K562 (cell line): ENCODE data around the gene IFT27. TPM values are rescaled to one million over a fixed set of nuclear protein-coding genes. Genes with fewer than 3 reads are reported as not detected.

Experiments used
- ATAC-seq: fragments of 200-7000 bp; cut with Tn5 transposase; 3 replicates; pipeline ENCODE4 v1.9.1; 2020; ENCODE audit warnings: moderate library complexity
- BruUV-seq: library from RNA; stranded (reverse); fragments of 400-500 nt; replicated peaks from 2 replicates; lab custom pipeline; 2021; lab: Mats Ljungman, UMichigan
- CTCF ChIA-PET: fragments of 300-600 bp; formaldehyde crosslinking; extraction: SDS; loops from one replicate; lab custom pipeline; 2021; ENCODE audit warnings: low intra/inter-chr PET ratio; lab: Yijun Ruan, JAX
- POLR2A ChIA-PET: fragments of 300-600, 350-650 bp; sonication (Branson Sonifier 250); formaldehyde crosslinking; extraction: SDS; loops from one replicate; lab custom pipeline; 2021; ENCODE audit warnings: antibody characterized with exemption, inconsistent platforms; lab: Yijun Ruan, JAX
- DNase-seq, 4 experiments: peaks; one replicate each; pipeline versions ENCODE4 v3.0.0 to v3.0.0-alpha.2; 2011 to 2018; ENCODE audit warnings: low spot score in 3 of 4, mixed read lengths in 3 of 4; ENCODE audit errors: extremely low read depth in 1 of 4
- FAIRE-seq: peaks from 2 replicates; lab custom pipeline; 2011; peaks lifted over from hg19 to GRCh38; lab: Jason Lieb, UNC
- H2AFZ ChIP-seq: 2 replicates; pipeline ENCODE4 v1.6.0; 2011; ENCODE audit warnings: low read depth, low read length, control low read depth, inconsistent platforms
- H3K27ac ChIP-seq: fragments of 200-600 bp; 3 replicates; pipeline ENCODE4 v1.8.0; 2011; ENCODE audit warnings: low read depth, mild to moderate bottlenecking, control low read depth, inconsistent platforms, low read length, moderate library complexity, mixed read lengths; ENCODE audit errors: extremely low read depth
- H3K27me3 ChIP-seq, 2 experiments: fragments of 300-600 bp in 1 of 2; 2 replicates in 1 of 2; 3 replicates in 1 of 2; pipeline versions ENCODE4 v1.6.0 to v1.8.0; 2011; ENCODE audit warnings: inconsistent platforms in 2 of 2, low read length in 2 of 2, mild to moderate bottlenecking in 1 of 2, mixed read lengths in 1 of 2, moderate library complexity in 1 of 2; ENCODE audit not compliant: control insufficient read depth in 2 of 2, insufficient read depth in 2 of 2
- H3K36me3 ChIP-seq: fragments of 300-600 bp; 3 replicates; pipeline ENCODE4 v1.8.0; 2011; ENCODE audit warnings: mild to moderate bottlenecking, low read length, inconsistent platforms; ENCODE audit not compliant: control insufficient read depth, insufficient read depth
- H3K4me1 ChIP-seq, 2 experiments: fragments of 200-600 bp in 1 of 2; replicated peaks in 1 of 2; 2 replicates in 1 of 2; 3 replicates in 1 of 2; pipeline versions ENCODE4 v1.5.1 to v1.8.0; 2011; ENCODE audit warnings: inconsistent platforms in 2 of 2, low read length in 2 of 2, mild to moderate bottlenecking in 1 of 2, mixed read lengths in 1 of 2, moderate library complexity in 1 of 2; ENCODE audit not compliant: control insufficient read depth in 2 of 2, insufficient read depth in 2 of 2
- H3K4me2 ChIP-seq: 2 replicates; pipeline ENCODE4 v1.6.1; 2011; ENCODE audit warnings: low read length, control low read depth, inconsistent platforms, mixed read lengths; ENCODE audit not compliant: insufficient read depth
- H3K4me3 ChIP-seq: fragments of 200-600 bp; sonication (generic), shearing (Covaris generic); 2 replicates; pipeline ENCODE4 v1.5.1; 2016; ENCODE audit warnings: control low read depth, inconsistent platforms
- H3K79me2 ChIP-seq: fragments of 200-600 bp; 3 replicates; pipeline ENCODE4 v1.8.0; 2011; ENCODE audit warnings: low read length, inconsistent platforms; ENCODE audit not compliant: control insufficient read depth, insufficient read depth
- H3K9ac ChIP-seq, 2 experiments: 2 replicates each; pipeline versions ENCODE4 v1.6.0 to v1.6.1; 2011; ENCODE audit warnings: low read depth in 2 of 2, low read length in 2 of 2, control low read depth in 1 of 2, inconsistent platforms in 1 of 2, mild to moderate bottlenecking in 1 of 2, mixed read lengths in 1 of 2; ENCODE audit not compliant: insufficient read depth in 1 of 2
- H3K9me1 ChIP-seq: one replicate; pipeline ENCODE4 v1.6.0; 2011; ENCODE audit warnings: inconsistent platforms, mild to moderate bottlenecking, low read length, moderate library complexity; ENCODE audit not compliant: control insufficient read depth, insufficient read depth
- H3K9me3 ChIP-seq: replicated peaks from 2 replicates; pipeline ENCODE4 v1.5.1; 2011; ENCODE audit warnings: low read depth, low read length, inconsistent platforms; ENCODE audit not compliant: control insufficient read depth, insufficient read depth
- H4K20me1 ChIP-seq: replicated peaks from 2 replicates; pipeline ENCODE4 v1.6.1; 2011; ENCODE audit warnings: low read length, inconsistent platforms, mixed read lengths; ENCODE audit not compliant: control insufficient read depth, insufficient read depth
- BRCA1 ChIP-seq, 2 experiments: fragments of 450-650 bp in 1 of 2; sonication (generic) in 1 of 2; formaldehyde crosslinking in 1 of 2; IDR thresholded peaks; 2 replicates each; pipeline versions ENCODE4 v1.5.0 to v1.6.1; 2017 to 2020; ENCODE audit warnings: mild to moderate bottlenecking in 1 of 2, missing genetic modification reagents in 1 of 2
- CAMTA2 ChIP-seq: fragments of 250-450 bp; sonication (Bioruptor Pico); conservative IDR thresholded peaks from 2 replicates; pipeline ENCODE4 v1.5.1; 2022
- ETV6 ChIP-seq, 3 experiments: fragments of 150-350 bp in 1 of 3; sonication (generic) in 1 of 3; formaldehyde crosslinking in 1 of 3; IDR thresholded peaks; 2 replicates each; pipeline versions ENCODE4 v1.6.1 to v1.8.0; 2014 to 2022; ENCODE audit warnings: borderline replicate concordance in 2 of 3, low read depth in 2 of 3, antibody characterized with exemption in 1 of 3, low read length in 1 of 3, mild to moderate bottlenecking in 1 of 3, missing genetic modification reagents in 1 of 3
- MIER1 ChIP-seq: fragments of 450-650 bp; IDR thresholded peaks from 2 replicates; pipeline ENCODE4 v1.6.1; 2016; ENCODE audit warnings: antibody characterized with exemption, mild to moderate bottlenecking, low read depth
- NKRF ChIP-seq: fragments of 450-650 bp; IDR thresholded peaks from 2 replicates; pipeline ENCODE4 v1.6.1; 2016; ENCODE audit warnings: borderline replicate concordance
- NUFIP1 ChIP-seq: fragments of 450-650 bp; IDR thresholded peaks from 2 replicates; pipeline ENCODE4 v1.6.1; 2018; ENCODE audit not compliant: partially characterized antibody
- SAP30 ChIP-seq: fragments of 200-600 bp; sonication (generic); IDR thresholded peaks from 2 replicates; pipeline ENCODE4 v1.6.1; 2012; ENCODE audit warnings: borderline replicate concordance, low read depth, mild to moderate bottlenecking, moderate library complexity, low read length, control low read depth, inconsistent platforms; ENCODE audit not compliant: insufficient read depth, poor library complexity, severe bottlenecking
- TBL1XR1 ChIP-seq, 2 experiments: IDR thresholded peaks; 2 replicates each; pipeline ENCODE4 v1.6.1; 2012; ENCODE audit warnings: improper control_type of control experiment in 2 of 2, low read length in 2 of 2, mild to moderate bottlenecking in 1 of 2
- TEAD2 ChIP-seq: fragments of 450-650 bp; IDR thresholded peaks from 2 replicates; pipeline ENCODE4 v1.6.1; 2016; ENCODE audit warnings: missing genetic modification characterization, control low read depth, missing compliant biosample characterization
- ZKSCAN1 ChIP-seq: fragments of 150-350 bp; IDR thresholded peaks from 2 replicates; pipeline ENCODE4 v1.6.1; 2016; ENCODE audit warnings: low read depth, low read length
- ZNF3 ChIP-seq: fragments of 250-450 bp; sonication (Bioruptor Pico); IDR thresholded peaks from 2 replicates; pipeline ENCODE4 v1.5.0; 2021; ENCODE audit warnings: mild to moderate bottlenecking, moderate library complexity
- ZNF584 ChIP-seq: fragments of 200-800 bp; sonication (Bioruptor generic); IDR thresholded peaks from 2 replicates; pipeline ENCODE4 v1.6.1; 2016; ENCODE audit warnings: low read depth, mild to moderate bottlenecking, missing genetic modification characterization, missing compliant biosample characterization
- WGBS: fragments of 100-300 bp; shearing (Covaris generic); methylation state at CpG from one replicate; pipeline ENCODE4 v1.1.6; 2016; ENCODE audit warnings: low coverage, mixed read lengths; ENCODE audit not compliant: insufficient coverage; ENCODE audit errors: missing lambda C conversion rate; 5-methylcytosine and 5-hydroxymethylcytosine counted together
- in situ Hi-C: fragments of 300-500 bp; cut with MboI; formaldehyde crosslinking; loops from 4 replicates; pipeline ENCODE4 v1.15.0; 2018; ENCODE audit warnings: inconsistent platforms, mixed read lengths
- intact Hi-C: fragments of 100-400 bp; cut with micrococcal nuclease; formaldehyde crosslinking; loops from 2 replicates; pipeline ENCODE4 v1.14.2; 2022
- polyA plus RNA-seq, 8 experiments: library from polyadenylated mRNA; depleted of rRNA in 4 of 8; stranded (reverse) in 5 of 8; unstranded in 3 of 8; fragments of >200 nt; fragmentation: Nextera tagmentation in 2 of 8; fragmentation: Illumina TruSeq in 1 of 8; extraction: Ambion mirVana in 2 of 8; extraction: Trizol in 1 of 8; gene quantifications; 2 replicates each; pipeline versions ENCODE4 v1.2.1 to v1.2.3, GENCODE V29; 2011 to 2014; ENCODE audit warnings: inconsistent platforms in 1 of 8, missing spikeins in 1 of 8
- total RNA-seq, 7 experiments: library from RNA; depleted of rRNA in 6 of 7; stranded (reverse); fragments of >200 nt in 6 of 7; fragmentation: Illumina TruSeq in 2 of 7; extraction: Trizol in 2 of 7; gene quantifications; 2 replicates each; pipeline versions ENCODE4 v1.2.1 to v1.2.3, GENCODE V29; 2011 to 2021; ENCODE audit warnings: low replicate concordance in 1 of 7

The IFT27 gene
- total and polyA plus RNA-seq, 9 of the 15 experiments (the other 6 are each of a cell fraction or from before 2014, with no cell fraction given): 0.01 to 1.4 (median 0.14) TPM; not detected in 1

- H3K4me1 ChIP-seq: peaks cover 0 to 12% of the 10 kb centered on the region in 2 experiments; a peak in 2 of 5 replicates
- WGBS: 20% methylated on average over 4 of the region's 8 CpGs
- intact Hi-C loops (no loop called here), in situ Hi-C loops (no loop called here)
- no peak overlapping the region for H3K4me2 ChIP-seq
- H3K27ac ChIP-seq: no peak overlapping the region
- no peak overlapping the region for H2AFZ ChIP-seq
- H3K4me3 ChIP-seq: no peak overlapping the region
- no peak overlapping the region for H3K9ac ChIP-seq
- H3K36me3 ChIP-seq: no peaks in the 10 kb centered on the region
- DNase-seq: no peak
- no peaks in the 10 kb centered on the region for H3K9me1 ChIP-seq
- no peaks in the 10 kb centered on the region for H3K9me3 ChIP-seq
- peaks cover 6% of the 10 kb centered on the region; the same call in 1 of the 2 replicates for H4K20me1 ChIP-seq
- no peak for ATAC-seq
- no TSS peak for BruUV-seq
- H3K27me3 ChIP-seq: peaks cover 5 to 50% of the 10 kb centered on the region in 2 experiments; a peak in 3 of 5 replicates
- no peak for FAIRE-seq
- no peak for TF ChIP-seq ZNF3 (CRISPR knock-in tag)
- TF ChIP-seq NKRF: no peak
- TF ChIP-seq TBL1XR1 (IDR thresholded peaks at IDR 0.05; ENCODE audit: low read length in 2 of 2): no peak
- TF ChIP-seq MIER1: no peak
- no peak for TF ChIP-seq SAP30
- no peak for TF ChIP-seq ZNF584 (CRISPR knock-in tag)
- no peak for TF ChIP-seq TEAD2 (tag)
- TF ChIP-seq BRCA1 (IDR thresholded peaks at IDR 0.05): no peak
- TF ChIP-seq BRCA1 (CRISPR knock-in tag; IDR thresholded peaks at IDR 0.05): no peak
- no peak for TF ChIP-seq CAMTA2 (CRISPR knock-in tag)
- no peak for TF ChIP-seq NUFIP1
- no peak for TF ChIP-seq ZKSCAN1
- no peak for TF ChIP-seq ETV6 (IDR thresholded peaks at IDR 0.05; ENCODE audit: borderline replicate concordance in 1 of 2, low read depth in 2 of 2, low read length in 1 of 2)
- no peak for TF ChIP-seq ETV6 (CRISPR knock-in tag; IDR thresholded peaks at IDR 0.05; ENCODE audit: borderline replicate concordance)
- POLR2A ChIA-PET: no interaction called here
- CTCF ChIA-PET: interaction anchor here (0.5 kb wide), 1 partner anchor 28 kb away, joined by 3 read pairs; no protein-coding TSS in a partner anchor
- H3K79me2 ChIP-seq: no peaks in the 10 kb centered on the region
These were observed 39.8 kb upstream of the IFT27 start for GRCh38 chr22:36815558-36816338.
